B cell (primary cell): ENCODE measurements around the gene SLC6A20. TPM values are rescaled to one million over a fixed set of nuclear protein-coding genes. Genes with fewer than 3 reads are reported as not detected.

Experiments
- ATAC-seq: fragments of 200-7000 bp; cut with Tn5 transposase; one replicate; pipeline ENCODE4 v1.10.0; 2021; ENCODE audit warnings: low read depth, mild to moderate bottlenecking, moderate number of reproducible peaks, moderate library complexity
- CTCF ChIA-PET: fragments of 350-600 bp; sonication (Branson Sonifier 250); formaldehyde crosslinking; loops from one replicate; lab custom pipeline; 2021; ENCODE audit warnings: antibody characterized with exemption, inconsistent platforms; lab: Charles Lee
- POLR2A ChIA-PET: fragments of 350-600 bp; sonication (Branson Sonifier 250); formaldehyde crosslinking; loops from one replicate; lab custom pipeline; 2021; ENCODE audit warnings: antibody characterized with exemption; lab: Charles Lee
- DNase-seq: peaks from one replicate; pipeline ENCODE4 v3.0.0; 2013
- H2AFZ ChIP-seq: 2 replicates; pipeline ENCODE4 v1.6.1; 2012; ENCODE audit warnings: mild to moderate bottlenecking, low read depth, low read length; ENCODE audit not compliant: insufficient read depth, poor library complexity, severe bottlenecking
- H3K27ac ChIP-seq, 2 donors: 1 replicate in 1 of 2; 2 replicates in 1 of 2; pipeline ENCODE4 v1.5.1; 2012 to 2013; ENCODE audit warnings: low read length in 2 of 2, mild to moderate bottlenecking in 2 of 2, moderate library complexity in 1 of 2
- H3K27me3 ChIP-seq, 4 experiments: fragments of 200-600 bp in 1 of 4; sonication (generic) in 1 of 4; replicated peaks in 1 of 4; 1 replicate in 2 of 4; 2 replicates in 2 of 4; pipeline versions ENCODE4 v1.6.1 to v1.7.0; 2013 to 2016; ENCODE audit warnings: low read length in 3 of 4, mild to moderate bottlenecking in 2 of 4, mixed read lengths in 1 of 4, moderate library complexity in 1 of 4; ENCODE audit not compliant: insufficient read depth in 4 of 4, control insufficient read depth in 3 of 4; ENCODE audit errors: control extremely low read depth in 1 of 4
- H3K36me3 ChIP-seq, 2 experiments: replicated peaks in 1 of 2; 1 replicate in 1 of 2; 2 replicates in 1 of 2; pipeline versions ENCODE4 v1.6.1 to v1.7.1; 2013; ENCODE audit warnings: low read length in 1 of 2; ENCODE audit not compliant: insufficient read depth in 2 of 2, control insufficient read depth in 1 of 2; ENCODE audit errors: control extremely low read depth in 1 of 2, extremely low read depth in 1 of 2
- H3K4me1 ChIP-seq, 2 donors: fragments of 200-600 bp in 1 of 2; sonication (generic) in 1 of 2; 1 replicate in 1 of 2; 2 replicates in 1 of 2; pipeline versions ENCODE4 v1.5.1 to v1.6.1; 2013 to 2017; ENCODE audit warnings: low read length in 2 of 2; ENCODE audit not compliant: control insufficient read depth in 2 of 2, insufficient read depth in 2 of 2
- H3K4me2 ChIP-seq: replicated peaks from 2 replicates; pipeline ENCODE3; 2012; ENCODE audit warnings: mild to moderate bottlenecking, low read depth, low read length; ENCODE audit not compliant: poor library complexity, severe bottlenecking
- H3K4me3 ChIP-seq, 5 experiments: fragments of 200-600 bp in 1 of 5; sonication (generic) in 1 of 5; 1 replicate in 3 of 5; 2 replicates in 2 of 5; pipeline versions ENCODE4 v1.5.1 to v1.7.0; 2011 to 2016; ENCODE audit warnings: low read length in 4 of 5, mild to moderate bottlenecking in 4 of 5, low read depth in 2 of 5, control low read depth in 1 of 5, moderate library complexity in 1 of 5; ENCODE audit not compliant: insufficient read depth in 1 of 5; ENCODE audit errors: control extremely low read depth in 1 of 5, extremely low read depth in 1 of 5
- H3K79me2 ChIP-seq: fragments of 200-600 bp; sonication (generic); one replicate; pipeline ENCODE4 v1.6.0; 2016; ENCODE audit warnings: low read length; ENCODE audit not compliant: control insufficient read depth, insufficient read depth
- H3K9ac ChIP-seq: fragments of 200-600 bp; sonication (generic); 2 replicates; pipeline ENCODE4 v1.6.1; 2017; ENCODE audit warnings: mild to moderate bottlenecking, low read length, moderate library complexity
- H3K9me3 ChIP-seq, 3 donors: one replicate each; pipeline versions ENCODE4 v1.6.1 to v1.7.1; 2013; ENCODE audit warnings: low read length in 2 of 3; ENCODE audit not compliant: control insufficient read depth in 2 of 3, insufficient read depth in 1 of 3; ENCODE audit errors: control extremely low read depth in 1 of 3
- H4K20me1 ChIP-seq: 2 replicates; pipeline ENCODE4 v1.6.0; 2012; ENCODE audit warnings: mild to moderate bottlenecking, low read length; ENCODE audit not compliant: insufficient read depth, control insufficient read depth, poor library complexity, severe bottlenecking
- H3K27ac Mint-ChIP-seq: one replicate; pipeline ENCODE4 v1.8.0; 2021; ENCODE audit warnings: mixed read lengths
- H3K27me3 Mint-ChIP-seq: one replicate; pipeline ENCODE4 v1.8.0; 2021; ENCODE audit warnings: mixed read lengths
- H3K4me1 Mint-ChIP-seq: one replicate; pipeline ENCODE4 v1.8.0; 2021; ENCODE audit warnings: mixed read lengths
- H3K4me3 Mint-ChIP-seq: one replicate; pipeline ENCODE4 v1.8.0; 2021; ENCODE audit warnings: mixed read lengths
- H3K9me3 Mint-ChIP-seq: one replicate; pipeline ENCODE4 v1.8.0; 2022; ENCODE audit warnings: mixed read lengths; ENCODE audit not compliant: insufficient read depth
- CTCF ChIP-seq: fragments of 200-600 bp; IDR thresholded peaks from one replicate; pipeline ENCODE4 v1.8.0; 2022; ENCODE audit warnings: antibody characterized with exemption, mild to moderate bottlenecking
- EZH2 ChIP-seq: IDR thresholded peaks from 2 replicates; pipeline ENCODE4 v1.6.1; 2012; ENCODE audit warnings: borderline replicate concordance, low read depth, mild to moderate bottlenecking, moderate library complexity, low read length; ENCODE audit not compliant: insufficient read depth, poor library complexity, severe bottlenecking
- WGBS: methylation state at CpG from one replicate; pipeline ENCODE4 v1.1.5; 2013; ENCODE audit warnings: missing lambda C conversion rate; ENCODE audit not compliant: insufficient coverage; 5-methylcytosine and 5-hydroxymethylcytosine counted together
- intact Hi-C: fragments of 100-400 bp; cut with micrococcal nuclease; formaldehyde crosslinking; loops from one replicate; pipeline ENCODE4 v1.10.0; 2022
- polyA plus RNA-seq: library from polyadenylated mRNA; depleted of rRNA; stranded (reverse); fragments of >200 nt; gene quantifications from 2 replicates; pipeline ENCODE4 v1.2.3, GENCODE V29; 2012
- total RNA-seq, 2 donors: library from RNA; stranded (reverse); fragments of 120-200 nt in 1 of 2; gene quantifications; 1 replicate in 1 of 2; 2 replicates in 1 of 2; pipeline versions ENCODE4 v1.2.3 to v1.2.4, GENCODE V29; 2013 to 2022

SLC6A20 gene
- total and polyA plus RNA-seq, 2 donors (not counting 1 experiment from before 2014, with no cell fraction given) = 0.32 TPM; not detected in 1

- Mint-ChIP-seq H3K27me3 (peaks cover 13% of the 10 kb centered on the region), H3K4me3 (no peak overlapping the region), H3K27ac (no peak overlapping the region), H3K4me1 (peaks cover 2% of the 10 kb centered on the region), H3K9me3 (no peaks in the 10 kb centered on the region)
- Histone ChIP-seq H3K9ac (no peak overlapping the region), H3K9me3 (peaks cover 0 to 2% (median under 1%) of the 10 kb centered on the region in 3 donors), H3K36me3 (no peaks in the 10 kb centered on the region), H3K27ac (no peak overlapping the region), H3K4me3 (no peak overlapping the region), H3K4me1 (peaks cover 0 to 5% of the 10 kb centered on the region in 2 donors), H3K79me2 (no peaks in the 10 kb centered on the region), H3K4me2 (no peak overlapping the region), H4K20me1 (no peaks in the 10 kb centered on the region), H2AFZ (peak overlapping the region; percentile 33), H3K27me3 (peaks cover 0 to 2% (median 0%) of the 10 kb centered on the region in 4 experiments)
- ATAC-seq = no peak
- POLR2A ChIA-PET = interaction anchor here (0.9 kb wide), 1 partner anchor 307 kb away, joined by 3 read pairs; no protein-coding TSS in a partner anchor
- CTCF ChIA-PET = interaction anchor here (1.0 to 5.9 kb wide), 11 partner anchors 11 to 619 kb away, joined by 3 to 84 read pairs (median 5); partner anchors contain the start of gene LZTFL1
- intact Hi-C loops = loop anchor here (1.0 kb wide), 1 partner anchor 144 kb away; no protein-coding TSS in a partner anchor
- 90% methylated on average over 10 of the region's 10 CpGs for WGBS
- TF ChIP-seq EZH2 = no peak
- no peak for TF ChIP-seq CTCF
- no peak for DNase-seq
Observed at GRCh38 chr3:45761831-45762230, 34.5 kb downstream of the SLC6A20 start.
